ENCODE results near the gene UGGT2.

DNA sequence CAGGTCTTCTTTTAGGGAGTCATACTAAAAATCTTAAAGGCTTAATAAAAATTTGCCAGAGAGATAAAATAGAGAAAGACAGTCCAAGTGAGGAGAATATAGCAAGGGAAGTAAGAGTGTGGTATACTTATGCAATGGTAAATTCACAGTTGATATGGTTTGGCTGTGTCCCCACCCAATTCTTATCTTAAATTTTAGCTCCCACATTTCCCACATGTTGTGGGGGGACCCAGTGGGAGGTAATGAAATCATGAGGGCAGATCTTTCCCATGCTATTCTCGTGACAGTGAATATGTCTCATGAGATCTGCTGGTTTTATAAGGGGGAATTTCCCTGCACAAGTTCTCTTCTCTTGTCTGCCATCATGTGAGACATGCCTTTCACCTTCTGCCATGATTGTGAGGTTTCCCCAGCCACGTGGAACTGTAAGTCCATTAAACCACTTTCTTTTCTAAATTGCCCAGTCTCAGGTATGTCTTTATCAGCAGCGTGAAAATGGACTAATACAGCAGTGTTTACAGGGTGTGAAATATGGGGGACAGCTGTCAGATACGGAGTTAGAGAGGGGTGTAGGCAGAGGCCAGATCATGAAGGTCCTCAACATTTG lies 115.4 kb downstream of the UGGT2 start:
- TF ChIP-seq, protein P1, sequence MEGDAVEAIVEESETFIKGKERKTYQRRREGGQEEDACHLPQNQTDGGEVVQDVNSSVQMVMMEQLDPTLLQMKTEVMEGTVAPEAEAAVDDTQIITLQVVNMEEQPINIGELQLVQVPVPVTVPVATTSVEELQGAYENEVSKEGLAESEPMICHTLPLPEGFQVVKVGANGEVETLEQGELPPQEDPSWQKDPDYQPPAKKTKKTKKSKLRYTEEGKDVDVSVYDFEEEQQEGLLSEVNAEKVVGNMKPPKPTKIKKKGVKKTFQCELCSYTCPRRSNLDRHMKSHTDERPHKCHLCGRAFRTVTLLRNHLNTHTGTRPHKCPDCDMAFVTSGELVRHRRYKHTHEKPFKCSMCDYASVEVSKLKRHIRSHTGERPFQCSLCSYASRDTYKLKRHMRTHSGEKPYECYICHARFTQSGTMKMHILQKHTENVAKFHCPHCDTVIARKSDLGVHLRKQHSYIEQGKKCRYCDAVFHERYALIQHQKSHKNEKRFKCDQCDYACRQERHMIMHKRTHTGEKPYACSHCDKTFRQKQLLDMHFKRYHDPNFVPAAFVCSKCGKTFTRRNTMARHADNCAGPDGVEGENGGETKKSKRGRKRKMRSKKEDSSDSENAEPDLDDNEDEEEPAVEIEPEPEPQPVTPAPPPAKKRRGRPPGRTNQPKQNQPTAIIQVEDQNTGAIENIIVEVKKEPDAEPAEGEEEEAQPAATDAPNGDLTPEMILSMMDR (IDR thresholded peaks at IDR 0.05): no peak
- TF ChIP-seq POLR2A (IDR thresholded peaks at IDR 0.05): no peak
- no peak for TF ChIP-seq POLR2AphosphoS5 (IDR thresholded peaks at IDR 0.05)
